ENCODE data around the gene OARD1.
A peak's percentile ranks its signal among the peaks of the same experiment; 100 is the strongest.

The OARD1 gene

DNA sequence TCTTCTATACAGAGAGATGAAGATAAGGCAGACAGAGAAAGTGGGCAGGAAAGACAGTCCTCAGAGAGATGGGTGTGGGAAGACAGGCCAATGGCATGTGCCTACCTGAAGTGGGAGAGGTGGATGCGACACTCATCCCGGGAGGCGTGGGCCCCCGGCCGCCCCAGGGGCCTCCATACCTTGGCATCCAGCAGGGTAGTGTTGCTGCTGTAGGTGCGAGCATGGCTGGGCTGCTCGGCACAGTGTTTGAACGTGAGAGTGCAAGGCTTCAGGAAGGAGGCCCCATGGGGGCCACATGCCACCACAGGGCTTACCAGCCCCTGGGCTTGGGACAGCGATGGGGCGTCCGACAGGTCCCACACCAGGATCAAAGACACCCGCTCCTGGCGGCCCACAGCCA is 38.4 kb downstream of the OARD1 start:
- TF ChIP-seq, protein P1, sequence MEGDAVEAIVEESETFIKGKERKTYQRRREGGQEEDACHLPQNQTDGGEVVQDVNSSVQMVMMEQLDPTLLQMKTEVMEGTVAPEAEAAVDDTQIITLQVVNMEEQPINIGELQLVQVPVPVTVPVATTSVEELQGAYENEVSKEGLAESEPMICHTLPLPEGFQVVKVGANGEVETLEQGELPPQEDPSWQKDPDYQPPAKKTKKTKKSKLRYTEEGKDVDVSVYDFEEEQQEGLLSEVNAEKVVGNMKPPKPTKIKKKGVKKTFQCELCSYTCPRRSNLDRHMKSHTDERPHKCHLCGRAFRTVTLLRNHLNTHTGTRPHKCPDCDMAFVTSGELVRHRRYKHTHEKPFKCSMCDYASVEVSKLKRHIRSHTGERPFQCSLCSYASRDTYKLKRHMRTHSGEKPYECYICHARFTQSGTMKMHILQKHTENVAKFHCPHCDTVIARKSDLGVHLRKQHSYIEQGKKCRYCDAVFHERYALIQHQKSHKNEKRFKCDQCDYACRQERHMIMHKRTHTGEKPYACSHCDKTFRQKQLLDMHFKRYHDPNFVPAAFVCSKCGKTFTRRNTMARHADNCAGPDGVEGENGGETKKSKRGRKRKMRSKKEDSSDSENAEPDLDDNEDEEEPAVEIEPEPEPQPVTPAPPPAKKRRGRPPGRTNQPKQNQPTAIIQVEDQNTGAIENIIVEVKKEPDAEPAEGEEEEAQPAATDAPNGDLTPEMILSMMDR (IDR thresholded peaks at IDR 0.05; ENCODE audit: low read depth, low read length): no peak

DNA sequence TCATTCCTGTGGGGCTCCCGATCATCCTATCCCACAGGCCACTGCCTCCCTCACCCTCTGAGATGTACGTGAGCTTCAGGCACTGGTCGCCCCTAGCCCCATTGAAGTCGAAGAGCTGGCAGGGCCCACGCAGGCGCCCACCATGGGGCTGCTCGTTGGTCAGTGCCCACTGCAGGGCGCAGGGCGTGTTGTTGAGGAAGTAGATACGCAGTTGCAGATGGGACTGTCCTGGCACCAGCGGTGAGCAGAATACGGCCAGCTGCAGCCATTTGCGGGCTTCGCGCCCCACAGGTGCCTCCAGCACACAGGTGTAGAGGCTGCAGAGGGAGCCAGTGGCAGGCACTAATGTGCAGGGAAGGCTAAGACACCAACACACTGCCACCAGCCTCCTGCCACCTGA is 39.3 kb downstream of the OARD1 start:
- no peak for DNase-seq (ENCODE audit: extremely low read depth, low read depth)
- TF ChIP-seq, protein P1 (IDR thresholded peaks at IDR 0.05; ENCODE audit: low read depth, low read length): no peak

More for the DNA sequence above, 38.4 kb downstream of the OARD1 start:
- no peak for DNase-seq (ENCODE audit: extremely low read depth, low read depth)

DNA sequence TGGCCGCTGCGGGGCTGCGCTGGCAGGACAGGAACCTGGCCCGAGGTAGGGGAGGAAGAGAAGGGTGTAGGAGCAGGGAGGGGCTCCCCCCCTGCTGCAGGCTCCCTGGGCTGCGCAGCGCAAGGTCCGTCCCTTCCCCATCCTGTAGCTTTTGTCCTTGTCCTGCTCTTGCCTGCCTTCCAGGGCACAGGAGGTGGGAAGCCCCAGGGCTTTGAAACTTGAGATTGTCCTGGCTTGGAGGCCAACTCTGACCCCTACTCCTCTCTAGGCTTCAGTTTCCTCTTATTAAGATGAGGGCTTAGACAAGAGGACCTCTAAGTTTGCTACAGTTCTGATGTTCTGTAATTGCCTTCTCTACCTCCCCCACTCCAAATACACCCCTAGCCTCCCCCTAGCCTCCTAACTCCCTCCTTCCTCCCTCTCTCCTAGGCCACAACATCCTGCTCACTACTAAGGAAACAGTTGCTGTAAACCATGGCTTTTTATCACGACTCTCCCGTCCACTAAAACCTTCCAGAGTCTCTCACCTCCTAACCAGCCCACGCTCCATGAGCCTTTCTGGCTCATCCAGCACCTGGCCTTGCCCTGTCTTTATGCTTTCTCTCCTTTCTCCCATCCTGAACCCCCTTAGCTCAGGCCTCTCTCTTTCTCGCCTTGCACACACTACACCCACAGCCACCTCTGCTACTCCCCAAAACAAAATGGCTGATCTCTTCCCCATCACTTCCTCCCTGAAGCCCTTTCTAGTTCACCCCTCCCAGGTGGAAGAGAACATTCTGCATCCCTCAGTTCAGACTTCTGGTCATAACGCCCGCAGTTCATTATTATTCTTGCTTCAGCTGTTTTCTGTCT is 43.4 kb downstream of the OARD1 start:
- no peak for DNase-seq (ENCODE audit: extremely low read depth, low read depth)
- TF ChIP-seq, protein P1 (IDR thresholded peaks at IDR 0.05; ENCODE audit: low read depth, low read length): no peak

DNA sequence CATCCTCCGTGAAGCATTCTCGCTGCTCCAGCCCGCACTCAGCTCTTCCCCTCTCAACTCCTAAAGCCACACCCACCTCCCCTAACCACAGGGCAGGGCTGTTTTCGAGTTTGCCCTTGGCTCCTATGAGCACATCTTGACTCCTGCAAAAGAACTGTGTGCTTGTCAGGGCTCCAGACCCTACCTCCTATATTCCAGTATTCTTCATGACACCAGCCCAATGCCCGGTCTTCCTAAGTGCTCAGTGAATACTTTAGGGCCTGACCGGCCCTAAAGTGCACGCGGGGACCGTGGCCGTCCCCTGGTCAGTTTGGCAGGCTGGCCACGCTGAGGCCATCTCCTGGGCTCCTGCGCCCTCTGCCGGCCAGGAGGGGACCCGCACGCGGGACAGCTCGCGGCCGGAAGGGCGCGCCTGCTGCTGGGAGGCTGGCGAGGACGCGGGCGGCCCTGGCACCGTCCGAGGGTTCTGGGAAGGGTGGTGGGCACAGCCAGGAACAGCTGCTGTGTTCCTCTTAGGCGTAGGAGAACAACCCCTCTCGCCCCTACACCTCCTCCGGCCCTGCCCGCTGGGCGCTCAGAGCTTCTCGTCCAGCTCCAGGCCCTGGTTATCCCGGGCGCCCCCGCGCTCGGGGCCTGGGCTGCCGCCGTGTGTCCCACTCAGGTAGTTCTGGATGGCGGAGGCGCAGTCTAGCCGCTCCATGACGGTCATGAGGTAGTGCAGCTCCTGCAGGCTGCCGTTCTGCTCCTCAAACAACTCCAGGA is 44.2 kb downstream of the OARD1 start:
- DNase-seq (ENCODE audit: extremely low read depth, low read depth): peak; percentile 19
- TF ChIP-seq, protein P1 (IDR thresholded peaks at IDR 0.05; ENCODE audit: low read depth, low read length): peak; percentile 78

DNA sequence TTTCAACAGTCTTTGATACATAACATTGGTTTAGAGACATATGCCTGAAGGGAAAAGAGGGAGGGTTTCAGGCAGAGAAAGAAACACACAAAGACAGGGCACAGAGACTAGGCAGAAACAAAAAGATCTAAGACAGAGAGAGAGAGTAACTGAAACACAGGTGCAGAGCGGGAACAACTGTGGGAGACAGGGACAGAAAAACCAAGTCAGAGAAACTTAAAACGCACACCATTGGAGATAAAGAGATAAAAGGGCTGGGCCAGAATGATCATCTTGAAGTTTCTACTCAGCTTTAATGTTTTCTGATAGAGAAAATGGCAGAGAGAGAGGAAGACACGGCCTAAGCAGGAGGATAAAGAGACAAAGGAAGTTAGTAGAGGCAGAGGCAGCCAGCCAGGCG is 44.9 kb downstream of the OARD1 start:
- TF ChIP-seq, protein P1 (IDR thresholded peaks at IDR 0.05; ENCODE audit: low read depth, low read length): no peak
- no peak for DNase-seq (ENCODE audit: extremely low read depth, low read depth)

DNA sequence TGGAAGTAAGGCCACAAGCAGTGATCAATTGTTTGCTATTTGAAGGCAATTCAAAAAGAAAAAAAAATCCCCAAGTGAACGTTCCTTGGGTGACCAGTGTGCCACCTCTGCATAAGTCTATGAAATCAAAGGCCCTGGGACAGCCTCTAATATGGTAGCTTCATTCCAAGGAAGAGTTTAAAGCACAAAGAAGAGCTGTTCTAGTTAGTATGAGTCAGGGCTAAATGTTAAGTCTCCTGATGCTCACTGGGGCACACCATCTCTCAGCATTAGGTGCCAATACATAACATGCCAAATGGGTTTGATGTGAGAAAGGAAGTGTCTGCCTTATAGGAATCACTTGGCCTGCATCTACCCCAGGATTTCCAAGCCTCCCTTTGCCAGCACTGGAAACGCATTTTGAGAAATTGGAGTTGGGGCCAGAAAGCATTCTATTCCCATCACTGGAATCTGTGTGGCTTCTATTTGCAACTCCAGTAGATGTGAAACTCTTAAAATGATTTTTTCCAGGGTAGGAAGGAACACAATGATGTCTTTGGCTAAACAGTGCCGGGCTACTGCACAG is 46.1 kb downstream of the OARD1 start:
- TF ChIP-seq, protein P1 (IDR thresholded peaks at IDR 0.05; ENCODE audit: low read depth, low read length): no peak
- no peak for DNase-seq (ENCODE audit: extremely low read depth, low read depth)

DNA sequence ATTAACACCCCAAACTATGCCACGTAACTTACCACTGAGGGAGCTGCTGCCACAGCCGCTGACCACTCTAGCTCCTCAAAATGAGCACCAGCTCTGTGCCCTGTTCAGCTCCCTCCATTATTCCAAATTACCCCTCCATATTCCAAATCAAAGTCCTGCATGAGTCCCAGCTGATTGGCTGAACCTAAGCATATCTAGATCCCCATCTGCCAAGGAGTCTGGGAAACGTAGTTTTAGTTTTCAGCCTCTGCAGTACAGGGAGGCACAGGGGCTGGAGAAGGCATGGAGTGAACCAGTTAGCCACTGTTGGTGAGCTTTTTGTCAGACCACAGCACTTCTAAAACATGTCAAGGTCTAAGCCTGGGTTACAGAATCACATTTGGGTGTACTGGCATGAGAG is 49.0 kb downstream of the OARD1 start:
- TF ChIP-seq, protein P1 (IDR thresholded peaks at IDR 0.05; ENCODE audit: low read depth, low read length): no peak
- no peak for DNase-seq (ENCODE audit: extremely low read depth, low read depth)
